Neural crest cell (in vitro differentiated cells): ENCODE data around the gene TNFRSF18. TPM values are rescaled to one million over a fixed set of nuclear protein-coding genes. Genes with fewer than 3 reads are reported as not detected.

Experiments
- DNase-seq: peaks from one replicate; pipeline ENCODE4 v3.0.0; 2021; ENCODE audit warnings: low read depth, mixed read lengths, low spot score
- H3K27ac Mint-ChIP-seq: one replicate; pipeline ENCODE4 v1.8.0; 2021; ENCODE audit warnings: mild to moderate bottlenecking, mixed read lengths; ENCODE audit not compliant: unreplicated experiment
- H3K27me3 Mint-ChIP-seq: 2 replicates; pipeline ENCODE4 v1.8.0; 2021; ENCODE audit warnings: low read depth, mild to moderate bottlenecking, mixed read lengths
- H3K36me3 Mint-ChIP-seq: 2 replicates; pipeline ENCODE4 v1.8.0; 2021; ENCODE audit warnings: low read depth, mild to moderate bottlenecking, mixed read lengths
- H3K4me1 Mint-ChIP-seq: 2 replicates; pipeline ENCODE4 v1.8.0; 2021; ENCODE audit warnings: mixed read lengths
- H3K4me3 Mint-ChIP-seq: one replicate; pipeline ENCODE4 v1.8.0; 2021; ENCODE audit warnings: mild to moderate bottlenecking, mixed read lengths
- H3K9me3 Mint-ChIP-seq: 2 replicates; pipeline ENCODE4 v1.8.0; 2021; ENCODE audit warnings: mixed read lengths
- total RNA-seq: library from RNA; stranded (reverse); gene quantifications from 2 replicates; pipeline ENCODE4 v1.2.1, GENCODE V29; 2021
- TF ChIP-seq, protein P1 (sequence below): fragments of 200-600 bp; sonication (generic); conservative IDR thresholded peaks from 2 replicates; pipeline ENCODE4 v1.5.0; 2021; ENCODE audit warnings: antibody characterized with exemption, mild to moderate bottlenecking

TNFRSF18 gene
- total RNA-seq, 1 donor from 2014 or later: not detected

DNA sequence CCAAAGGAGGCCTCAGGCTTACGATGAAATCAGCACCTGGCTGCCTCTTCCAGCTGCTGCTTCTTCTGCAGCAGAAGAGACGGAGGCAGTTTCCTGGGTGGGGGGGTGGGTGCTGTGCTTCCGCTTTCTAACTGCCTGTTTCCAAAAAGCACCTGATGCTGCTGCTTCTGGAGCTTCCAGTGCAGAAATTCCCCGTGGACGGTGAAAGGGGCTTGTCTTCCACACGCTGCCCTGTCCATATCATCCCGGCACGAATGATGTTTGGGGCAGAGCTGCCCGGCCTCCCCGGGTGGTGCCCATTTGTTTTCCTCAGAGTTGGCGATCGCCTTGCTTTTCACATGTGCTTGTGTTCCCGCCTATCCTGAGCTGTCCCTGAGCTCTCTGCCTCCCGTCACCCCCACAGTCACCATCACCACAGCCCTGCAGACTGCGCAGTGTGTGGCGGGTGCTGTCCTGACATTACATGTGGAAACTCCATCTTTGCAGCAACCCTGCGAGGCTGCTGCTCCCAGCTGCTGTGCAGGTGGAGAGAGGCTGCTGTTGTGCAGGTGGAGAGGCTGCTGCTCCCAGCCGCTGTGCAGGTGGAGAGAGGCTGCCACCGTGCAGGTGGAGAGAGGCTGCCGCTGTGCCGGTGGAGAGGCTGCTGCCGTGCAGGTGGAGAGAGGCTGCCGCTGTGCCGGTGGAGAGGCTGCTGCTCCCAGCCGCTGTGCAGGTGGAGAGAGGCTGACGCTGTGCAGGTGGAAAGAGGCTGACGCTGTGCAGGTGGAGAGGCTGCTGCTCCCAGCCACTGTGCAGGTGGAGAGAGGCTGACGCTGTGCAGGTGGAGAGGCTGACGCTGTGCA, 30.9 kb downstream of the TNFRSF18 start:
- Mint-ChIP-seq H3K9me3 (no peaks in the 10 kb centered on the region), H3K27ac (no peak overlapping the region), H3K36me3 (no peaks in the 10 kb centered on the region), H3K27me3 (peaks cover 29% of the 10 kb centered on the region), H3K4me3 (no peak overlapping the region), H3K4me1 (peaks cover 6% of the 10 kb centered on the region)
- TF ChIP-seq, protein P1, sequence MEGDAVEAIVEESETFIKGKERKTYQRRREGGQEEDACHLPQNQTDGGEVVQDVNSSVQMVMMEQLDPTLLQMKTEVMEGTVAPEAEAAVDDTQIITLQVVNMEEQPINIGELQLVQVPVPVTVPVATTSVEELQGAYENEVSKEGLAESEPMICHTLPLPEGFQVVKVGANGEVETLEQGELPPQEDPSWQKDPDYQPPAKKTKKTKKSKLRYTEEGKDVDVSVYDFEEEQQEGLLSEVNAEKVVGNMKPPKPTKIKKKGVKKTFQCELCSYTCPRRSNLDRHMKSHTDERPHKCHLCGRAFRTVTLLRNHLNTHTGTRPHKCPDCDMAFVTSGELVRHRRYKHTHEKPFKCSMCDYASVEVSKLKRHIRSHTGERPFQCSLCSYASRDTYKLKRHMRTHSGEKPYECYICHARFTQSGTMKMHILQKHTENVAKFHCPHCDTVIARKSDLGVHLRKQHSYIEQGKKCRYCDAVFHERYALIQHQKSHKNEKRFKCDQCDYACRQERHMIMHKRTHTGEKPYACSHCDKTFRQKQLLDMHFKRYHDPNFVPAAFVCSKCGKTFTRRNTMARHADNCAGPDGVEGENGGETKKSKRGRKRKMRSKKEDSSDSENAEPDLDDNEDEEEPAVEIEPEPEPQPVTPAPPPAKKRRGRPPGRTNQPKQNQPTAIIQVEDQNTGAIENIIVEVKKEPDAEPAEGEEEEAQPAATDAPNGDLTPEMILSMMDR: no peak
- no peak for DNase-seq

DNA sequence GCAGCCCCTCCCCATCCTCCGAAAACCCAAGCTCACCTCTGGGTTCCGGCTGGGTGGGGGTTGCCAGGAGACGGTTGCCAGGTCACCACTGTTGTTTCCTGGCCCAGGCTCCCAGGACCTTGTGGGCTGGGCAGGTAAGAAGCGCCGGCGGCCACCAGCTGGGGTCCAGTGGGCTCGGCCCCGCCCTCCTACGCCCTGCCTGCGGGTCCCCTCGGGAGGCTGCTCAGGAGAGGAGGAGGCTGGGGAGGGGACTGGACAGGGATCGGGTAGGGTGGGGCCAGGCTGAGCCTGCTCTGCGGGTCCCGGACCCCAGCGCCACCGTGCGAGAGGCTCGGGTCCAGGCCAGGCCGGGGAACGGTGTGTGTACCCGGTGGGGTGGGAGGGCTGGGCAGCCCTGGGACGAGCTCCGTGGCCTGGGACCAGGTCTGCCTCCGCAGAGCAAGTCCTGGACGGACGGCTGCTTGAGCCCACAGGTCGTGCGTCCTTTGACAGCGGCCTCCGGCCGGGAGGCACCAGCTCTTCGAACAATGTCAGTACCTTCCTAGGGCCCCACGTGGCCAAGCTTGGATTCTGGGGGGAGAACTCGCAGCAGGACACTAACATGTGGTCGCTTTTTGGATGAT, 32.5 kb downstream of the TNFRSF18 start, which contains the start of gene TTLL10:
TTLL10 (plus strand) TSS at position 88 of the 623 bp plus-strand sequence. CDS start 5,336 bp downstream, outside the sequence.
- DNase-seq: no peak
- H3K9me3 Mint-ChIP-seq: no peaks in the 10 kb centered on the region
- TF ChIP-seq, protein P1: no peak
- peaks cover 11% of the 10 kb centered on the region for H3K4me1 Mint-ChIP-seq
- no peak within 1 kb of the TSS for H3K27ac Mint-ChIP-seq
- no peaks in the 10 kb centered on the region for H3K36me3 Mint-ChIP-seq
- H3K4me3 Mint-ChIP-seq: no peak within 1 kb of the TSS
- H3K27me3 Mint-ChIP-seq: peaks cover 29% of the 10 kb centered on the region

DNA sequence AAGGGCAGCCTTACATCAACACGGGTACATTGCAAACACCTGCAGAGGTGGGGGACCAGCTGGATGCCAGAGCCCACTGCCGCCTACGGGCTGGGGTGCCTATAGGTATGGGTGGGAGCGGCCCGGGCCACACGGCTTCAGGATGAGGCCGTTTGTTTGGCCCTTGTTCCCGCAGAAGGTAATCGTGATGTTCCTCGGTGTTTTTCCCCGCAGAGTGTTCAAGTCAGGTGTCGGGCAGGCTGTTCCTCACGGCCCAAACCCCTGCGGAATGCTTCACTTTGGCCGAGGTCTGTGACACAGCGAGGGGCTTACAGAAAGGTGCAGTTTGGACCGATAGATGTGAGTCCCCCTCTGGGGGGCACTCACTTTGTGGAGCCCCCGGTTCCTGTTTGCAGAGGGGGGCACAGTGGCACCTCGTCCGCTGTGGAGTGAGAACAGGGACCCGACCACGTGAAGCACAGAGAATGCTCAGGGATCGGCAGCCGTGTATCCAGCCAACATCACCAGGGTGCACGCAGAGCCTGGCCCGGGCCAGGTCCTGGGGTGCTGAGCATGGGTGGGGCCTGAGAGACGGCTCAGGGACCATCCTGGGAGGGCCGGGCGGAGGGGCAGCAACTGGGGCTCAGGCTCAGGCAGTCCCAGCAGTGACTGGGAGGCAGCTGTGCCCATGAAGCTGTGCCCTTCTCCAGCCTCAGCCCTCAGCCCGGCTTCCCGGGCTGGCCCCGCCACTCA, 33.2 kb downstream of the TNFRSF18 start:
- no peak for DNase-seq
- Mint-ChIP-seq H3K9me3 (no peaks in the 10 kb centered on the region), H3K4me3 (no peak overlapping the region), H3K4me1 (peaks cover 11% of the 10 kb centered on the region), H3K27ac (no peak overlapping the region), H3K27me3 (peaks cover 29% of the 10 kb centered on the region), H3K36me3 (no peaks in the 10 kb centered on the region)
- TF ChIP-seq, protein P1: no peak

DNA sequence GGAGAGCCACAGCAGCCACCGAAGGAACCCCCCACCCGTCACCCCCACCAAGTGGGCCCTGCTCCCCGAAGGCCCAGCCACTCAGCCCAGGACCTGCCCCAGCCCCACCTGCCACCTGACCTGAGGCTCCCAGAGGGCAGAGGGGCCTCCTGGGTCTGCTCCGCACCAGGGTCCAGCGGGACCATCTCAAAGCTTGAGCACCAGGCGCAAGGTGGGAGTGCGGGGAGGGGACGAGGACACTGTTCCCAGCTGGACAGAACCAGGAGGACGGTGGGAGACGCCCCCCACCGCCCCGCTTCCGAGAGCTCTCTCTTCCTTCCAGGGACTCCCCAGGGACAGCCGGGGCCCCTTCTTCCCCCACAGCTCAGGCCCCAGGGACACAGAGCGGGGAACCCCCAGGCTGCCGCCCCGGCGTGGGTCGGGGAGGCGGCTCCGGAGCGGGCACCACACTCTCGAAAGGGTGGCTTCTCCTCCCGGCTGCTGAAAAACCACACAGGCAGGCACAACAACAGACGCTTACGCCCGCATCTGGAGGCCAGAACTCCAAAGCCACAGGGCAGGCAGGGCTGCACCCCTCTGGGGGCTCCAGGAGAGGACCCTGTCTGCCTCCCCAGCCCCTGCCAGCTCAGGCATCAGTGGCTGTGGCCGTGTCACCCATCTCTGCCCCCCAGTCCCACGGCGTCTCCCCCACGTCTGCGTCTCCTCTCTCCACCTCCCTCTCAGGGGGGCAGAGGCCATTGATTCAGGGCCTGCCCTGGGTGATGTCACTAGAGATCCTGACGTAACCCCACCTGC, 34.6 kb downstream of the TNFRSF18 start:
- DNase-seq: no peak
- Mint-ChIP-seq H3K27ac (no peak overlapping the region), H3K36me3 (no peaks in the 10 kb centered on the region), H3K27me3 (peaks cover 21% of the 10 kb centered on the region), H3K9me3 (no peaks in the 10 kb centered on the region), H3K4me3 (no peak overlapping the region), H3K4me1 (peaks cover 7% of the 10 kb centered on the region)
- TF ChIP-seq, protein P1: no peak

DNA sequence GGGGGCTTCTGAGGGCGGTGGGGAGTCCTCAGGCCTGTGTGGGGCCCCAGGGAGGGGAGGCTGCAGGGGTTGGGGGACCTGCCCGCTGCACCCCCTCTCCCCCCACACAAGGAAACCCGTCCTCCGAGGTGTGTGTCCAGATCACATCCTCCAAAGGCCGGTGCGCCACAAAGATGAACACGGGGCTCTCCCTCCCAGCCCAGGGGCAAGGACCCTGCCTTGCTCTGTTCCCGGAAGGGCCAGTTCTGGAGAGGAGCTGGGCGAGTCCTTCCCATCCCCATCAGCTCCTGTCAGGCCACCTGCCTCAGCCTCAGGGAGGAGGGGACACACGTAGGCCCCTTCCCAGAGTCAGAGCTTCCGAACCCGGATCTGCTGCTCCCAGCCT, 35.2 kb downstream of the TNFRSF18 start:
- no peaks in the 10 kb centered on the region for H3K9me3 Mint-ChIP-seq
- DNase-seq: no peak

More for the DNA sequence above, 35.2 kb downstream of the TNFRSF18 start:
- H3K27ac Mint-ChIP-seq: no peak overlapping the region
- H3K36me3 Mint-ChIP-seq: no peaks in the 10 kb centered on the region
- peaks cover 5% of the 10 kb centered on the region for H3K4me1 Mint-ChIP-seq
- no peak overlapping the region for H3K4me3 Mint-ChIP-seq
- TF ChIP-seq, protein P1: no peak
- peaks cover 17% of the 10 kb centered on the region for H3K27me3 Mint-ChIP-seq
